Stimulated activated naive CD8-positive, alpha-beta T cell treated with anti-CD3 and anti-CD28 coated beads, Interleukin-15, amount 100 ng/mL, for 72 hours (primary cell): ENCODE results near the gene TTC23.

Experiments used
- ATAC-seq: fragments of 150-1000 bp; cut with Tn5 transposase; 2 replicates; pipeline ENCODE4 v1.10.0; 2021; ENCODE audit warnings: mild to moderate bottlenecking, moderate library complexity
- DNase-seq, 2 donors: peaks; one replicate each; pipeline ENCODE4 v3.0.0; 2021 to 2022
- H3K27ac Mint-ChIP-seq, 2 donors: one replicate each; pipeline ENCODE4 v1.8.0; 2022; ENCODE audit warnings: mild to moderate bottlenecking in 2 of 2, mixed read lengths in 2 of 2, moderate library complexity in 2 of 2
- H3K27me3 Mint-ChIP-seq: one replicate; pipeline ENCODE4 v1.8.0; 2022; ENCODE audit warnings: mixed read lengths
- H3K4me1 Mint-ChIP-seq: one replicate; pipeline ENCODE4 v1.8.0; 2022; ENCODE audit warnings: mild to moderate bottlenecking, mixed read lengths
- H3K4me3 Mint-ChIP-seq, 2 donors: one replicate each; pipeline ENCODE4 v1.8.0; 2022; ENCODE audit warnings: mild to moderate bottlenecking in 2 of 2, mixed read lengths in 2 of 2, moderate library complexity in 1 of 2
- H3K9me3 Mint-ChIP-seq, 2 donors: one replicate each; pipeline ENCODE4 v1.8.0; 2022; ENCODE audit warnings: mixed read lengths in 2 of 2

The TTC23 gene

GRCh38 chr15:99249270-99249841 lies at the start of gene TTC23:
Gene TTC23, minus strand, starts transcription at chr15:99249581. Its CDS starts 20,869 bp downstream, at chr15:99228712.
- Mint-ChIP-seq H3K9me3 (no peaks in the 10 kb centered on the region), H3K27ac (no peak within 1 kb of the TSS), H3K27me3 (no peaks in the 10 kb centered on the region), H3K4me1 (peaks cover 25% of the 10 kb centered on the region), H3K4me3 (peak within 1 kb of the TSS in 1 of 2 donors; percentile 91)
- ATAC-seq (no peak), DNase-seq (no peak)

- Mint-ChIP-seq H3K4me3 (no peak overlapping the region), H3K27ac (no peak overlapping the region), H3K9me3 (peaks cover 9 to 13% of the 10 kb centered on the region in 2 donors), H3K27me3 (no peaks in the 10 kb centered on the region), H3K4me1 (peaks cover 5% of the 10 kb centered on the region)
- DNase-seq (no peak), ATAC-seq (no peak)
Measured at GRCh38 chr15:99296386-99296785, 47.0 kb upstream of the TTC23 start.

- Mint-ChIP-seq H3K9me3 (peaks cover 9 to 13% of the 10 kb centered on the region in 2 donors), H3K4me1 (peaks cover 5% of the 10 kb centered on the region), H3K27me3 (no peaks in the 10 kb centered on the region), H3K4me3 (no peak overlapping the region), H3K27ac (no peak overlapping the region)
- ATAC-seq (no peak), DNase-seq (no peak)
Measured at GRCh38 chr15:99295840-99296239, 46.5 kb upstream of the TTC23 start.

GRCh38 chr15:99291643-99292042 lies 42.3 kb upstream of the TTC23 start:
- no peak for ATAC-seq
- no peak for DNase-seq
- Mint-ChIP-seq H3K27me3 (no peaks in the 10 kb centered on the region), H3K4me1 (peaks cover 5% of the 10 kb centered on the region), H3K27ac (no peak overlapping the region), H3K4me3 (no peak overlapping the region), H3K9me3 (peaks cover 9 to 13% of the 10 kb centered on the region in 2 donors)

- H3K27me3 Mint-ChIP-seq = no peaks in the 10 kb centered on the region
- peaks cover 49% of the 10 kb centered on the region for H3K4me1 Mint-ChIP-seq
- H3K9me3 Mint-ChIP-seq = peaks cover 0 to 5% of the 10 kb centered on the region in 2 donors
- DNase-seq = no peak
- no peak for ATAC-seq
- no peak overlapping the region for H3K4me3 Mint-ChIP-seq
- no peak overlapping the region for H3K27ac Mint-ChIP-seq
Measured at GRCh38 chr15:99283717-99284116, 34.3 kb upstream of the TTC23 start.

- DNase-seq = no peak
- peak; percentile 60 for ATAC-seq
- H3K27me3 Mint-ChIP-seq = no peaks in the 10 kb centered on the region
- no peak overlapping the region for H3K27ac Mint-ChIP-seq
- peaks cover 52% of the 10 kb centered on the region for H3K4me1 Mint-ChIP-seq
- peaks cover 0 to 5% of the 10 kb centered on the region in 2 donors for H3K9me3 Mint-ChIP-seq
- no peak overlapping the region for H3K4me3 Mint-ChIP-seq
Measured at GRCh38 chr15:99282586-99282985, 33.2 kb upstream of the TTC23 start.

- no peak for DNase-seq
- H3K27ac Mint-ChIP-seq = no peak overlapping the region
- ATAC-seq = peak; percentile 12
Measured at GRCh38 chr15:99282121-99282520, 32.7 kb upstream of the TTC23 start.

GRCh38 chr15:99279827-99280226 lies 30.4 kb upstream of the TTC23 start:
- Mint-ChIP-seq H3K27ac (peak overlapping the region in 1 of 2 donors; percentile 90), H3K9me3 (peaks cover 0 to 5% of the 10 kb centered on the region in 2 donors), H3K4me1 (peaks cover 53% of the 10 kb centered on the region), H3K27me3 (no peaks in the 10 kb centered on the region), H3K4me3 (peak overlapping the region; percentile 28 to 58)
- DNase-seq = peak in 1 of 2 donors; percentile 23
- peak; percentile 73 for ATAC-seq

More at GRCh38 chr15:99282121-99282520, 32.7 kb upstream of the TTC23 start:
- Mint-ChIP-seq H3K4me1 (peaks cover 57% of the 10 kb centered on the region), H3K27me3 (no peaks in the 10 kb centered on the region), H3K4me3 (peak overlapping the region in 1 of 2 donors; percentile 45), H3K9me3 (peaks cover 0 to 5% of the 10 kb centered on the region in 2 donors)

- Mint-ChIP-seq H3K4me1 (peaks cover 48% of the 10 kb centered on the region), H3K4me3 (no peak overlapping the region), H3K9me3 (peaks cover 0 to 5% of the 10 kb centered on the region in 2 donors), H3K27me3 (no peaks in the 10 kb centered on the region), H3K27ac (no peak overlapping the region)
- ATAC-seq = no peak
- no peak for DNase-seq
Measured at GRCh38 chr15:99279290-99279689, 29.9 kb upstream of the TTC23 start.

- ATAC-seq (no peak), DNase-seq (no peak)
- peaks cover 0 to 5% of the 10 kb centered on the region in 2 donors for H3K9me3 Mint-ChIP-seq
- H3K27ac Mint-ChIP-seq = no peak overlapping the region
- H3K4me3 Mint-ChIP-seq = no peak overlapping the region
- H3K4me1 Mint-ChIP-seq = peaks cover 24% of the 10 kb centered on the region
- no peaks in the 10 kb centered on the region for H3K27me3 Mint-ChIP-seq
Measured at GRCh38 chr15:99275525-99276128, 26.2 kb upstream of the TTC23 start.

- Mint-ChIP-seq H3K27me3 (no peaks in the 10 kb centered on the region), H3K9me3 (peaks cover 0 to 5% of the 10 kb centered on the region in 2 donors), H3K4me3 (no peak overlapping the region), H3K4me1 (peaks cover 18% of the 10 kb centered on the region), H3K27ac (no peak overlapping the region)
- no peak for ATAC-seq
- no peak for DNase-seq
Measured at GRCh38 chr15:99275061-99275460, 25.7 kb upstream of the TTC23 start.

GRCh38 chr15:99273801-99274200 lies 24.4 kb upstream of the TTC23 start:
- no peak for DNase-seq
- H3K4me1 Mint-ChIP-seq = peaks cover 11% of the 10 kb centered on the region
- H3K27me3 Mint-ChIP-seq = no peaks in the 10 kb centered on the region
- no peak overlapping the region for H3K4me3 Mint-ChIP-seq
- no peaks in the 10 kb centered on the region for H3K9me3 Mint-ChIP-seq
- H3K27ac Mint-ChIP-seq = no peak overlapping the region
- no peak for ATAC-seq

GRCh38 chr15:99268431-99268830 lies 19.1 kb upstream of the TTC23 start:
- DNase-seq (no peak), ATAC-seq (no peak)
- no peak overlapping the region for H3K27ac Mint-ChIP-seq
- H3K27me3 Mint-ChIP-seq = no peaks in the 10 kb centered on the region
- H3K9me3 Mint-ChIP-seq = no peaks in the 10 kb centered on the region
- peaks cover 8% of the 10 kb centered on the region for H3K4me1 Mint-ChIP-seq
- H3K4me3 Mint-ChIP-seq = no peak overlapping the region

- DNase-seq = no peak
- Mint-ChIP-seq H3K27ac (no peak overlapping the region), H3K9me3 (no peaks in the 10 kb centered on the region), H3K4me3 (no peak overlapping the region), H3K4me1 (peaks cover 8% of the 10 kb centered on the region), H3K27me3 (no peaks in the 10 kb centered on the region)
- no peak for ATAC-seq
Measured at GRCh38 chr15:99267957-99268356, 18.6 kb upstream of the TTC23 start.

- ATAC-seq = no peak
- H3K9me3 Mint-ChIP-seq = no peaks in the 10 kb centered on the region
- DNase-seq = no peak
- H3K27ac Mint-ChIP-seq = no peak overlapping the region
- no peaks in the 10 kb centered on the region for H3K27me3 Mint-ChIP-seq
- peaks cover 8% of the 10 kb centered on the region for H3K4me1 Mint-ChIP-seq
- H3K4me3 Mint-ChIP-seq = no peak overlapping the region
Measured at GRCh38 chr15:99265541-99266070, 16.2 kb upstream of the TTC23 start.

- no peak overlapping the region for H3K4me3 Mint-ChIP-seq
- peak overlapping the region in 1 of 2 donors; percentile 30 for H3K27ac Mint-ChIP-seq
- no peaks in the 10 kb centered on the region for H3K27me3 Mint-ChIP-seq
- H3K4me1 Mint-ChIP-seq = peaks cover 8% of the 10 kb centered on the region
- no peaks in the 10 kb centered on the region for H3K9me3 Mint-ChIP-seq
- DNase-seq (no peak), ATAC-seq (no peak)
Measured at GRCh38 chr15:99264125-99264524, 14.7 kb upstream of the TTC23 start.
